Thyroid gland (tissue), 4 donors: Measurements from ENCODE around the gene ELP5. TPM values are rescaled to one million over a fixed set of nuclear protein-coding genes. Genes with fewer than 3 reads are reported as not detected.

Experiments
- DNase-seq, 2 donors: peaks; one replicate each; pipeline ENCODE4 v3.0.0-alpha.2; 2019
- H3K27ac ChIP-seq, 3 donors: fragments of 200-600 bp; sonication (generic); 1 replicate in 2 of 3; 2 replicates in 1 of 3; pipeline ENCODE4 v1.5.1; 2016 to 2019; ENCODE audit warnings: mild to moderate bottlenecking in 1 of 3, moderate library complexity in 1 of 3
- H3K27me3 ChIP-seq: fragments of 200-600 bp; sonication (generic); one replicate; pipeline ENCODE4 v1.5.1; 2019
- H3K36me3 ChIP-seq, 2 donors: fragments of 200-600 bp; sonication (generic); one replicate each; pipeline ENCODE4 v1.5.1; 2016 to 2019
- H3K4me1 ChIP-seq, 2 donors: fragments of 200-600 bp; sonication (generic); one replicate each; pipeline ENCODE4 v1.5.1; 2017 to 2019
- H3K4me3 ChIP-seq, 3 donors: fragments of 200-600 bp; sonication (generic); replicated peaks in 1 of 3; 1 replicate in 2 of 3; 2 replicates in 1 of 3; pipeline ENCODE4 v1.5.1; 2016; ENCODE audit warnings: mild to moderate bottlenecking in 1 of 3
- H3K9me3 ChIP-seq: fragments of 200-600 bp; sonication (generic); one replicate; pipeline ENCODE4 v1.5.1; 2017
- POLR2A ChIP-seq, 2 donors: fragments of 450-650 bp; IDR thresholded peaks; one replicate each; pipeline ENCODE4 v1.6.1; 2017; ENCODE audit warnings: antibody characterized with exemption in 2 of 2, mild to moderate bottlenecking in 2 of 2, moderate library complexity in 1 of 2
- WGBS, 2 donors: methylation state at CpG; one replicate each; pipeline ENCODE4 v1.1.5; 2017; 5-methylcytosine and 5-hydroxymethylcytosine counted together
- intact Hi-C: fragments of 100-400 bp; cut with DNase I; formaldehyde crosslinking; loops from one replicate; pipeline ENCODE4 v1.15.1; 2023
- total RNA-seq, 4 donors: library from RNA; depleted of rRNA; stranded (reverse); fragments of >200 nt; gene quantifications; one replicate each; pipeline ENCODE4 v1.2.3, GENCODE V29; 2016
- TF ChIP-seq, protein P1 (sequence below), 6 experiments: fragments of 200-600 bp in 3 of 6; fragments of 450-650 bp in 3 of 6; sonication (generic) in 3 of 6; IDR thresholded peaks; one replicate each; pipeline ENCODE4 v1.5.1; 2016 to 2019; ENCODE audit warnings: antibody characterized with exemption in 6 of 6, mild to moderate bottlenecking in 2 of 6, inconsistent platforms in 1 of 6, moderate library complexity in 1 of 6

The ELP5 gene
- total RNA-seq, 4 donors from 2014 or later, result 27.4 to 49.0 (median 33.0) TPM

GRCh38 chr17:7228920-7229319 is 23.1 kb upstream of the ELP5 start:
- Histone ChIP-seq H3K4me1 (peaks cover 17 to 22% of the 10 kb centered on the region in 2 donors), H3K27me3 (no peaks in the 10 kb centered on the region), H3K27ac (no peak overlapping the region), H3K36me3 (peaks cover 48 to 57% of the 10 kb centered on the region in 2 donors), H3K9me3 (no peaks in the 10 kb centered on the region), H3K4me3 (no peak overlapping the region)
- DNase-seq, result no peak
- TF ChIP-seq, protein P1, sequence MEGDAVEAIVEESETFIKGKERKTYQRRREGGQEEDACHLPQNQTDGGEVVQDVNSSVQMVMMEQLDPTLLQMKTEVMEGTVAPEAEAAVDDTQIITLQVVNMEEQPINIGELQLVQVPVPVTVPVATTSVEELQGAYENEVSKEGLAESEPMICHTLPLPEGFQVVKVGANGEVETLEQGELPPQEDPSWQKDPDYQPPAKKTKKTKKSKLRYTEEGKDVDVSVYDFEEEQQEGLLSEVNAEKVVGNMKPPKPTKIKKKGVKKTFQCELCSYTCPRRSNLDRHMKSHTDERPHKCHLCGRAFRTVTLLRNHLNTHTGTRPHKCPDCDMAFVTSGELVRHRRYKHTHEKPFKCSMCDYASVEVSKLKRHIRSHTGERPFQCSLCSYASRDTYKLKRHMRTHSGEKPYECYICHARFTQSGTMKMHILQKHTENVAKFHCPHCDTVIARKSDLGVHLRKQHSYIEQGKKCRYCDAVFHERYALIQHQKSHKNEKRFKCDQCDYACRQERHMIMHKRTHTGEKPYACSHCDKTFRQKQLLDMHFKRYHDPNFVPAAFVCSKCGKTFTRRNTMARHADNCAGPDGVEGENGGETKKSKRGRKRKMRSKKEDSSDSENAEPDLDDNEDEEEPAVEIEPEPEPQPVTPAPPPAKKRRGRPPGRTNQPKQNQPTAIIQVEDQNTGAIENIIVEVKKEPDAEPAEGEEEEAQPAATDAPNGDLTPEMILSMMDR (IDR thresholded peaks at IDR 0.05), result no peak
- TF ChIP-seq POLR2A (IDR thresholded peaks at IDR 0.05), result no peak
- intact Hi-C loops, result no loop called here
- 90 to 92% methylated on average over 14 of the region's 14 CpGs for WGBS, 2 donors

DNA sequence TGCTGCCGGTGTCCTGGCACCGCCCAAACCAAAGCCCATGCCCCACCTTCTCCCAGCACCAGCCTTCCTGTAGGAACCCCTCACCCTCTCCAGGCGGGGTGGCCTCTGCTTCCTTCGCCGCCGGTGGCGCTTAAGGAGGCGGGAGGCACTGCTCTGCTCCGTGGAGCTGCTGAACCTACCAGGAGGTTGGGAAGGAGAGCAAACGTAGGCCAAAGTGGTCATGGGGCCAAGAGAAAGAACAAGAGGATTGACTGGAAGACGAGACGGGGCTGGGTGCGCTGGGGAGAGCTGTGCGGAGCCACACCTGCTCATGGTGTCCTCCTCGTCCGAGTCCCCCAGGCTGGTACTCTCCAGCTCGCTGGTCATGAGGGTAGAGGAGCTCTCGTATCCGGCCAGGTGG is 22.5 kb upstream of the ELP5 start:
- 95% methylated on average over 19 of the region's 19 CpGs for WGBS, 2 donors
- Histone ChIP-seq H3K27ac (no peak overlapping the region), H3K27me3 (no peaks in the 10 kb centered on the region), H3K9me3 (no peaks in the 10 kb centered on the region), H3K4me1 (peaks cover 17 to 22% of the 10 kb centered on the region in 2 donors), H3K36me3 (peaks cover 43 to 53% of the 10 kb centered on the region in 2 donors), H3K4me3 (no peak overlapping the region)
- intact Hi-C loops, result no loop called here
- TF ChIP-seq POLR2A (IDR thresholded peaks at IDR 0.05), result no peak
- TF ChIP-seq, protein P1 (IDR thresholded peaks at IDR 0.05), result no peak
- DNase-seq, result no peak

GRCh38 chr17:7232114-7232513 is 19.9 kb upstream of the ELP5 start:
- TF ChIP-seq, protein P1 (IDR thresholded peaks at IDR 0.05), result no peak
- no peak for TF ChIP-seq POLR2A (IDR thresholded peaks at IDR 0.05)
- H3K36me3 ChIP-seq, result peaks cover 28 to 33% of the 10 kb centered on the region in 2 donors
- intact Hi-C loops, result no loop called here
- H3K27me3 ChIP-seq, result no peaks in the 10 kb centered on the region
- no peak overlapping the region for H3K27ac ChIP-seq
- 84 to 87% methylated on average over 5 of the region's 5 CpGs for WGBS, 2 donors
- H3K4me1 ChIP-seq, result peaks cover 21 to 32% of the 10 kb centered on the region in 2 donors
- DNase-seq, result no peak
- no peak overlapping the region for H3K4me3 ChIP-seq
- H3K9me3 ChIP-seq, result no peaks in the 10 kb centered on the region

- Histone ChIP-seq H3K27ac (peak overlapping the region; percentile 63 to 87 (median 86)), H3K9me3 (no peaks in the 10 kb centered on the region), H3K4me1 (peaks cover 21 to 36% of the 10 kb centered on the region in 2 donors), H3K4me3 (peak overlapping the region; percentile 87 to 98 (median 95)), H3K36me3 (peaks cover 21 to 24% of the 10 kb centered on the region in 2 donors), H3K27me3 (no peaks in the 10 kb centered on the region)
- DNase-seq, result no peak
- WGBS, 2 donors, result 3 to 4% methylated on average over 8 to 9 of the region's 9 CpGs
- intact Hi-C loops, result no loop called here
- TF ChIP-seq, protein P1 (IDR thresholded peaks at IDR 0.05), result no peak
- no peak for TF ChIP-seq POLR2A (IDR thresholded peaks at IDR 0.05)
Observed at GRCh38 chr17:7233701-7234082, 18.3 kb upstream of the ELP5 start.

GRCh38 chr17:7234083-7234951 is 17.7 kb upstream of the ELP5 start, which contains the start of gene DVL2:
Gene DVL2, minus strand, starts transcription at chr17:7234517. Its CDS starts 255 bp downstream, at chr17:7234262.
- Histone ChIP-seq H3K4me1 (peaks cover 21 to 36% of the 10 kb centered on the region in 2 donors), H3K4me3 (peak within 1 kb of the TSS; percentile 87 to 98 (median 95)), H3K9me3 (no peaks in the 10 kb centered on the region), H3K27ac (peak within 1 kb of the TSS; percentile 63 to 87 (median 86)), H3K36me3 (peaks cover 15 to 18% of the 10 kb centered on the region in 2 donors), H3K27me3 (no peaks in the 10 kb centered on the region)
- peak; percentile 64 to 86 for TF ChIP-seq POLR2A (IDR thresholded peaks at IDR 0.05)
- TF ChIP-seq, protein P1 (IDR thresholded peaks at IDR 0.05), result peak in 2 of 6 experiments; percentile 17 to 45
- WGBS, 2 donors, result 0% methylated on average over 36 to 38 of the region's 72 CpGs
- DNase-seq, result peak; percentile 96 to 97
- intact Hi-C loops, result no loop called here
